HL-60 (cell line): ENCODE results near the gene ENTR1.

Source experiments
- DNase-seq, 2 experiments: peaks; one replicate each; pipeline ENCODE4 v3.0.0-alpha.2; 2010 to 2020; ENCODE audit warnings: low read depth in 1 of 2, low spot score in 1 of 2
- H3K27ac ChIP-seq: fragments of 250-450 bp; sonication (Bioruptor Pico); replicated peaks from 2 replicates; pipeline ENCODE4 v1.5.1; 2020; ENCODE audit warnings: mild to moderate bottlenecking, moderate library complexity
- H3K27me3 ChIP-seq: fragments of 250-450 bp; sonication (Bioruptor Pico); 2 replicates; pipeline ENCODE4 v1.5.1; 2021; ENCODE audit warnings: mild to moderate bottlenecking, moderate library complexity; ENCODE audit not compliant: insufficient read depth, poor library complexity, severe bottlenecking
- H3K4me3 ChIP-seq: replicated peaks from 2 replicates; pipeline ENCODE4 v1.5.1; 2011; ENCODE audit warnings: mild to moderate bottlenecking, control low read depth, low read length; ENCODE audit not compliant: insufficient read depth
- GABPA ChIP-seq: IDR thresholded peaks from 2 replicates; pipeline ENCODE4 v1.6.1; 2012; ENCODE audit warnings: low read depth
- POLR2AphosphoS5 ChIP-seq: IDR thresholded peaks from 2 replicates; pipeline ENCODE4 v1.6.1; 2012; ENCODE audit warnings: low read depth
- SPI1 ChIP-seq: IDR thresholded peaks from 2 replicates; pipeline ENCODE4 v1.6.1; 2012; ENCODE audit warnings: low read depth, mild to moderate bottlenecking, borderline replicate concordance
- TF ChIP-seq, protein P1 (sequence below): IDR thresholded peaks from 2 replicates; pipeline ENCODE4 v1.6.1; 2012; ENCODE audit warnings: low read depth; ENCODE audit not compliant: insufficient replicate concordance
- TF ChIP-seq, protein P2 (sequence below): IDR thresholded peaks from one replicate; pipeline ENCODE4 v1.5.1; 2011; ENCODE audit warnings: low read length, control low read depth, inconsistent platforms; ENCODE audit not compliant: insufficient read depth

Gene ENTR1

DNA sequence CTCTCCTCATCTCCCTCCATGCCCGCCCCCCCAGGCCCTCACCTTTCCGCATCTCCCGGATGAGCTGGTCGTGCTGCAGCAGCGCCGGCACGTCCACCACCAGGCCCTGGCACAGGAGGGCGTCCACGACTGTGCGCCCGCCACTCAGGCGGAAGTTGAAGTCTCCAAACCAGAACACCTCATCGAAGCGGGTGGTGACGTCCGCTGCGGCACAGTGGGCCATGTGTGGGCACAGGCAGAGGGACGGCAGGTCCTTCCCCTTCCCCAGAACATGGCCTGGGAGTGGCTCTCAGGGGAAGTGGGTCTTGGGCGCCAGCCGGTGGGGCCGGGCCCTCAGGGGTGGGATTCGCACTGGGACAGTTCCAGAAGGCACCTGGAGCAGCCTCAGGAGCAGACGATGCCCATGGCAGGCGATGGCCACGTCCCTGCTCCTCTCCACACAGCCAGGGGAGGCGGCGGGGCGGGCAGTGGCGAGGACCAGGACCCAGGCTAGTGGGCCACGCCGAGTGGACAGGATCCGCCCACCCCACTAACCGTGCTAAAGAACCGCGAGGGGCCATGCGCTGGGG, 21.5 kb upstream of the ENTR1 start:
- TF ChIP-seq, protein P1, sequence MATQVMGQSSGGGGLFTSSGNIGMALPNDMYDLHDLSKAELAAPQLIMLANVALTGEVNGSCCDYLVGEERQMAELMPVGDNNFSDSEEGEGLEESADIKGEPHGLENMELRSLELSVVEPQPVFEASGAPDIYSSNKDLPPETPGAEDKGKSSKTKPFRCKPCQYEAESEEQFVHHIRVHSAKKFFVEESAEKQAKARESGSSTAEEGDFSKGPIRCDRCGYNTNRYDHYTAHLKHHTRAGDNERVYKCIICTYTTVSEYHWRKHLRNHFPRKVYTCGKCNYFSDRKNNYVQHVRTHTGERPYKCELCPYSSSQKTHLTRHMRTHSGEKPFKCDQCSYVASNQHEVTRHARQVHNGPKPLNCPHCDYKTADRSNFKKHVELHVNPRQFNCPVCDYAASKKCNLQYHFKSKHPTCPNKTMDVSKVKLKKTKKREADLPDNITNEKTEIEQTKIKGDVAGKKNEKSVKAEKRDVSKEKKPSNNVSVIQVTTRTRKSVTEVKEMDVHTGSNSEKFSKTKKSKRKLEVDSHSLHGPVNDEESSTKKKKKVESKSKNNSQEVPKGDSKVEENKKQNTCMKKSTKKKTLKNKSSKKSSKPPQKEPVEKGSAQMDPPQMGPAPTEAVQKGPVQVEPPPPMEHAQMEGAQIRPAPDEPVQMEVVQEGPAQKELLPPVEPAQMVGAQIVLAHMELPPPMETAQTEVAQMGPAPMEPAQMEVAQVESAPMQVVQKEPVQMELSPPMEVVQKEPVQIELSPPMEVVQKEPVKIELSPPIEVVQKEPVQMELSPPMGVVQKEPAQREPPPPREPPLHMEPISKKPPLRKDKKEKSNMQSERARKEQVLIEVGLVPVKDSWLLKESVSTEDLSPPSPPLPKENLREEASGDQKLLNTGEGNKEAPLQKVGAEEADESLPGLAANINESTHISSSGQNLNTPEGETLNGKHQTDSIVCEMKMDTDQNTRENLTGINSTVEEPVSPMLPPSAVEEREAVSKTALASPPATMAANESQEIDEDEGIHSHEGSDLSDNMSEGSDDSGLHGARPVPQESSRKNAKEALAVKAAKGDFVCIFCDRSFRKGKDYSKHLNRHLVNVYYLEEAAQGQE: no peak
- no peak for TF ChIP-seq GABPA
- TF ChIP-seq POLR2AphosphoS5: no peak
- TF ChIP-seq, protein P2, sequence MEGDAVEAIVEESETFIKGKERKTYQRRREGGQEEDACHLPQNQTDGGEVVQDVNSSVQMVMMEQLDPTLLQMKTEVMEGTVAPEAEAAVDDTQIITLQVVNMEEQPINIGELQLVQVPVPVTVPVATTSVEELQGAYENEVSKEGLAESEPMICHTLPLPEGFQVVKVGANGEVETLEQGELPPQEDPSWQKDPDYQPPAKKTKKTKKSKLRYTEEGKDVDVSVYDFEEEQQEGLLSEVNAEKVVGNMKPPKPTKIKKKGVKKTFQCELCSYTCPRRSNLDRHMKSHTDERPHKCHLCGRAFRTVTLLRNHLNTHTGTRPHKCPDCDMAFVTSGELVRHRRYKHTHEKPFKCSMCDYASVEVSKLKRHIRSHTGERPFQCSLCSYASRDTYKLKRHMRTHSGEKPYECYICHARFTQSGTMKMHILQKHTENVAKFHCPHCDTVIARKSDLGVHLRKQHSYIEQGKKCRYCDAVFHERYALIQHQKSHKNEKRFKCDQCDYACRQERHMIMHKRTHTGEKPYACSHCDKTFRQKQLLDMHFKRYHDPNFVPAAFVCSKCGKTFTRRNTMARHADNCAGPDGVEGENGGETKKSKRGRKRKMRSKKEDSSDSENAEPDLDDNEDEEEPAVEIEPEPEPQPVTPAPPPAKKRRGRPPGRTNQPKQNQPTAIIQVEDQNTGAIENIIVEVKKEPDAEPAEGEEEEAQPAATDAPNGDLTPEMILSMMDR: no peak
- DNase-seq: no peak
- Histone ChIP-seq H3K27me3 (no peaks in the 10 kb centered on the region), H3K4me3 (no peak overlapping the region), H3K27ac (no peak overlapping the region)

DNA sequence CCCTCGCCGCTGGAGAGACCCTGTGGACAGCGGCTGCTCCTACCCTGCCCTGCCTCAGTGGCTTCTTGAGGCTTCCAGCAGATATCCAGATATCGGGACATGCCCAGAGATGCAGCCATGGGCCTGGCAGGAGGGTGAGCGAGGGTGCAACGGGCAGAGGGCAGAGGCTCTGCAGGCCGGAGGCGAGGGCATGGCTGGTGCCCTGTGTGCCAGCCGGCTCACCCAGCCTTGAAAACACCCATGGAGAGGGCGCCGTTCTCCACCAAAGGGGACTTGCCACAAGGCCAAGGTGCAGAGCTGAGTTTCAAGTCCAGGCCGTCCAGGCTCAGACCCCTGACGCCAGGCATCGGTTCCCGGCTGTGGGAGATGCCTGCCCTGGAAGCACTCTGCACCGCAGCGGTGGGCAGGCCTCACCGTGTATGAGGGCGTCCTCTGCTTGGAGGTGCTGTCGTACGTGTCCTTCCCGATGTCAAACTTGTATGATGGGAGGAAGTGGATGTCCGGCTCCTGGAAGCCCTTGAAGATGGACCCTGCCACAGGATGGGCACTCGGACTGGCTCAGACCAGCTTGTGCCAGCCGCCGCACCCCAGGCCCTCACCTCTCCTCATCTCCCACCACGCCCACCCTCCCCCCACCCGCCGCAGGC, 20.3 kb upstream of the ENTR1 start:
- H3K4me3 ChIP-seq: no peak overlapping the region

DNA sequence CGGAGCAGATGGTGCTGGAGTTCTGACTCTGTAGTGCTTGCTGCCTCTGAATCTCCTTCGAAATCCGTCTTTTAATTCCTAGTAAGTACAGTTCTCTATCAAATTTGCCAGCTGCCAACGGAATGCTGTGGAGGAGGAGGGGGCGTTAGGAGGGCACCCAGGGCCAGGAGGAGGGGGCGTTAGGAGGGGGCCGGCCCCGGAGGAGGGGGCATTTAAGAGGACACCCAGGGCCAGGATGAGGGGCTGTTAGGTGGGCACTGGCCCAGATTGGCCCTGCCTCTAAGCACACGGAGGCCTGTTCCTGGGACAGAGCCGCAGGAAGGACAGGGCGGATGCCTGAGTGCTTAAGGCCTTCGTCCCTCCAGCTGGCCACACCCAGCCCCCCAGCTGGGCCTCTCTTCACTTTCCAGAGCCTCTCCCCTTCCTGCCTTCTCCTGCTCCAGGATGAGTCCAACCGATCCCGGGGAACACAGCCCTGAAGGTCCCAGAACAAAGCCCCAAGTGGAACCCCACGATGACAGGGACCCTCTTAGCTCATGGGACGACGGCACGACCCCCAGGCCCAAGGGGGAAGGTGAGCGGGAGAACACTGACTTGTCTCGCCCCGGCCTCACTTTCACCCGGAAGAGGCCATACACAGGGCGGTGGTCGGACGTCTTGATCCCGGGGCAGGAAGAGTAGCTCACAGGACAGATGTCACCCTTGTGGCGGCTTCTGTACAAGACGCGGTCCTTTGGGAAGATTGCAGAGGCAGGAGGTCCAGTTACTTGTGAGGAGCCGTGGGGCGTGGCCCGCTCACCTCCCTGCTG, 19.5 kb upstream of the ENTR1 start:
- DNase-seq: no peak

More for the DNA sequence above, 20.3 kb upstream of the ENTR1 start:
- Histone ChIP-seq H3K27ac (no peak overlapping the region), H3K27me3 (no peaks in the 10 kb centered on the region)
- TF ChIP-seq POLR2AphosphoS5 (no peak), SPI1 (no peak)
- TF ChIP-seq, protein P2: no peak
- TF ChIP-seq, protein P1: no peak
- no peak for DNase-seq

More for the DNA sequence above, 19.5 kb upstream of the ENTR1 start:
- Histone ChIP-seq H3K27me3 (no peaks in the 10 kb centered on the region), H3K4me3 (no peak overlapping the region), H3K27ac (no peak overlapping the region)
- TF ChIP-seq GABPA (no peak), SPI1 (no peak), POLR2AphosphoS5 (no peak)
- TF ChIP-seq, protein P2: no peak
- TF ChIP-seq, protein P1: no peak
